B cell (primary cell): Measurements from ENCODE around the gene KIF13A.

ENCODE experiments used
- EZH2 ChIP-seq: IDR thresholded peaks from 2 replicates; pipeline ENCODE4 v1.6.1; 2012; ENCODE audit warnings: borderline replicate concordance, low read depth, mild to moderate bottlenecking, moderate library complexity, low read length; ENCODE audit not compliant: insufficient read depth, poor library complexity, severe bottlenecking
- TF ChIP-seq, protein P1 (sequence below): fragments of 200-600 bp; IDR thresholded peaks from one replicate; pipeline ENCODE4 v1.8.0; 2022; ENCODE audit warnings: antibody characterized with exemption, mild to moderate bottlenecking

- TF ChIP-seq, protein P1, sequence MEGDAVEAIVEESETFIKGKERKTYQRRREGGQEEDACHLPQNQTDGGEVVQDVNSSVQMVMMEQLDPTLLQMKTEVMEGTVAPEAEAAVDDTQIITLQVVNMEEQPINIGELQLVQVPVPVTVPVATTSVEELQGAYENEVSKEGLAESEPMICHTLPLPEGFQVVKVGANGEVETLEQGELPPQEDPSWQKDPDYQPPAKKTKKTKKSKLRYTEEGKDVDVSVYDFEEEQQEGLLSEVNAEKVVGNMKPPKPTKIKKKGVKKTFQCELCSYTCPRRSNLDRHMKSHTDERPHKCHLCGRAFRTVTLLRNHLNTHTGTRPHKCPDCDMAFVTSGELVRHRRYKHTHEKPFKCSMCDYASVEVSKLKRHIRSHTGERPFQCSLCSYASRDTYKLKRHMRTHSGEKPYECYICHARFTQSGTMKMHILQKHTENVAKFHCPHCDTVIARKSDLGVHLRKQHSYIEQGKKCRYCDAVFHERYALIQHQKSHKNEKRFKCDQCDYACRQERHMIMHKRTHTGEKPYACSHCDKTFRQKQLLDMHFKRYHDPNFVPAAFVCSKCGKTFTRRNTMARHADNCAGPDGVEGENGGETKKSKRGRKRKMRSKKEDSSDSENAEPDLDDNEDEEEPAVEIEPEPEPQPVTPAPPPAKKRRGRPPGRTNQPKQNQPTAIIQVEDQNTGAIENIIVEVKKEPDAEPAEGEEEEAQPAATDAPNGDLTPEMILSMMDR = no peak
- TF ChIP-seq EZH2 = no peak
Measured at GRCh38 chr6:18016133-18016532, 28.7 kb upstream of the KIF13A start.
